Neural crest cell (in vitro differentiated cells): ENCODE measurements around the gene GUCY1A2. TPM values are rescaled to one million over a fixed set of nuclear protein-coding genes. Genes with fewer than 3 reads are reported as not detected.

Source experiments
- DNase-seq: peaks from one replicate; pipeline ENCODE4 v3.0.0; 2021; ENCODE audit warnings: low read depth, mixed read lengths, low spot score
- H3K27ac Mint-ChIP-seq: one replicate; pipeline ENCODE4 v1.8.0; 2021; ENCODE audit warnings: mild to moderate bottlenecking, mixed read lengths; ENCODE audit not compliant: unreplicated experiment
- H3K27me3 Mint-ChIP-seq: 2 replicates; pipeline ENCODE4 v1.8.0; 2021; ENCODE audit warnings: low read depth, mild to moderate bottlenecking, mixed read lengths
- H3K36me3 Mint-ChIP-seq: 2 replicates; pipeline ENCODE4 v1.8.0; 2021; ENCODE audit warnings: low read depth, mild to moderate bottlenecking, mixed read lengths
- H3K4me1 Mint-ChIP-seq: 2 replicates; pipeline ENCODE4 v1.8.0; 2021; ENCODE audit warnings: mixed read lengths
- H3K4me3 Mint-ChIP-seq: one replicate; pipeline ENCODE4 v1.8.0; 2021; ENCODE audit warnings: mild to moderate bottlenecking, mixed read lengths
- H3K9me3 Mint-ChIP-seq: 2 replicates; pipeline ENCODE4 v1.8.0; 2021; ENCODE audit warnings: mixed read lengths
- total RNA-seq: library from RNA; stranded (reverse); gene quantifications from 2 replicates; pipeline ENCODE4 v1.2.1, GENCODE V29; 2021
- TF ChIP-seq, protein P1 (sequence below): fragments of 200-600 bp; sonication (generic); conservative IDR thresholded peaks from 2 replicates; pipeline ENCODE4 v1.5.0; 2021; ENCODE audit warnings: antibody characterized with exemption, mild to moderate bottlenecking

GUCY1A2 gene
- total RNA-seq, 1 donor from 2014 or later = 4.0 TPM

- Mint-ChIP-seq H3K27ac (no peak overlapping the region), H3K27me3 (no peaks in the 10 kb centered on the region), H3K9me3 (peaks cover 3% of the 10 kb centered on the region), H3K4me3 (no peak overlapping the region), H3K4me1 (peaks cover 16% of the 10 kb centered on the region), H3K36me3 (no peaks in the 10 kb centered on the region)
- no peak for DNase-seq
- TF ChIP-seq, protein P1, sequence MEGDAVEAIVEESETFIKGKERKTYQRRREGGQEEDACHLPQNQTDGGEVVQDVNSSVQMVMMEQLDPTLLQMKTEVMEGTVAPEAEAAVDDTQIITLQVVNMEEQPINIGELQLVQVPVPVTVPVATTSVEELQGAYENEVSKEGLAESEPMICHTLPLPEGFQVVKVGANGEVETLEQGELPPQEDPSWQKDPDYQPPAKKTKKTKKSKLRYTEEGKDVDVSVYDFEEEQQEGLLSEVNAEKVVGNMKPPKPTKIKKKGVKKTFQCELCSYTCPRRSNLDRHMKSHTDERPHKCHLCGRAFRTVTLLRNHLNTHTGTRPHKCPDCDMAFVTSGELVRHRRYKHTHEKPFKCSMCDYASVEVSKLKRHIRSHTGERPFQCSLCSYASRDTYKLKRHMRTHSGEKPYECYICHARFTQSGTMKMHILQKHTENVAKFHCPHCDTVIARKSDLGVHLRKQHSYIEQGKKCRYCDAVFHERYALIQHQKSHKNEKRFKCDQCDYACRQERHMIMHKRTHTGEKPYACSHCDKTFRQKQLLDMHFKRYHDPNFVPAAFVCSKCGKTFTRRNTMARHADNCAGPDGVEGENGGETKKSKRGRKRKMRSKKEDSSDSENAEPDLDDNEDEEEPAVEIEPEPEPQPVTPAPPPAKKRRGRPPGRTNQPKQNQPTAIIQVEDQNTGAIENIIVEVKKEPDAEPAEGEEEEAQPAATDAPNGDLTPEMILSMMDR = no peak
Measured at GRCh38 chr11:106961048-106961447, 57.2 kb downstream of the GUCY1A2 start.

DNA sequence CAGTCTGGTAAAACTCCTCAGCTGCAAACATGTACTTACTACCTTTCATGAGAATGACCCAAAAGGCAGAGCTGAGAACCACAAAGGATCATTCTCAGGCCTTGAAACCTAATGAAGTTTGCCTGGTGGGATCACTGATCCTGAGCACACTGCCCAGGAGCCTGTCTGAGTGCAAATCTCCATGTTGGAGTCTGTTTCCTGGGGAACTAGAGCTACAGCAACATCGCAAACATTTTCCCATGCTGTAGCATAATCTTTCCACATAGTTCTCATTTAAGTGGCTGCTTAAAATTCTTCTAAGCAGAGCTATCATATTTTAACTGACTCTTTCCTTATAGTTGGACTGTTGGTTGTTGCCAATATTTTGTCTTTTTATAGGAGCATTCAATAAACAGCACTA is 58.5 kb downstream of the GUCY1A2 start:
- no peaks in the 10 kb centered on the region for H3K27me3 Mint-ChIP-seq

GRCh38 chr11:106959386-106959785 is 58.9 kb downstream of the GUCY1A2 start:
- H3K4me1 Mint-ChIP-seq = peaks cover 16% of the 10 kb centered on the region

More for the DNA sequence above, 58.5 kb downstream of the GUCY1A2 start:
- H3K4me3 Mint-ChIP-seq = no peak overlapping the region
- DNase-seq = no peak
- H3K27ac Mint-ChIP-seq = no peak overlapping the region
- no peaks in the 10 kb centered on the region for H3K36me3 Mint-ChIP-seq
- peaks cover 16% of the 10 kb centered on the region for H3K4me1 Mint-ChIP-seq
- peaks cover 5% of the 10 kb centered on the region for H3K9me3 Mint-ChIP-seq
- TF ChIP-seq, protein P1 = no peak

DNA sequence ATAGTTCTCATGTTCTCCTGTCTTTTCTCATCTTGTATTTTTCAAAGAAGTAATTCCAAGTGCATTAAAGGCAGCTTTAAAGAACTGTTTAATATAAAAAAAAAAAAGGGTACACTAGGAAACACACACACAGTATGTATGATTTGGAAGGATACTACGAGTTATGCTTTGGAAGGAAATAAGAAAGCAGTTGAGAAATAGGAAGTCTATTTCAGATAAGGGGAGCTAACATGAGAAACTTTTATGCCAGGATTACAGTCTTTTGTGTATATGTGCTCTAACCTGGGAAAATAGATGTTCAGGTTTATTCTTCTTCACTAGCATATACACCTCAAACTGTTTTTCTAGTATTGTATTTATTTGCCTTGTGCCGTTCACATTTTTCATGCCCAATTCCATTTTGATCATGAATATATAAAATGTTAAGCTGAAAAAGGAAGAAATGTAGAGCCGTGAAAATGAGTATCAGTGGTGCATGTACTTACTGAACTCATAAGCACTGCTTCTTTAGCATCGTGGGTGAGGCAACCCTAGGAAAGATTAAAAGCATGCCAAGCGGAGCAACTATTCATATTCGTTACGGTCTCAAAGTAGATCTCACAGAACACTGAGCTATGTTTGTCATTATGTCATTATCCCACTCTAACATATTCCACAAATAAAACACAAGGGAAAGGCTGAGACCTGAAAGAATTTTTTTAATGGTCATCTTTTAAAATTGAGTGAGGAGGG is 59.6 kb downstream of the GUCY1A2 start:
- peaks cover 5% of the 10 kb centered on the region for H3K9me3 Mint-ChIP-seq
- peaks cover 16% of the 10 kb centered on the region for H3K4me1 Mint-ChIP-seq
- no peak for DNase-seq
- TF ChIP-seq, protein P1 = no peak
- H3K27me3 Mint-ChIP-seq = no peaks in the 10 kb centered on the region
- H3K27ac Mint-ChIP-seq = no peak overlapping the region
- H3K4me3 Mint-ChIP-seq = no peak overlapping the region
- H3K36me3 Mint-ChIP-seq = no peaks in the 10 kb centered on the region

More at GRCh38 chr11:106959386-106959785, 58.9 kb downstream of the GUCY1A2 start:
- H3K4me3 Mint-ChIP-seq = no peak overlapping the region
- peaks cover 5% of the 10 kb centered on the region for H3K9me3 Mint-ChIP-seq
- TF ChIP-seq, protein P1 = no peak
- no peaks in the 10 kb centered on the region for H3K27me3 Mint-ChIP-seq
- no peaks in the 10 kb centered on the region for H3K36me3 Mint-ChIP-seq
- H3K27ac Mint-ChIP-seq = no peak overlapping the region
- no peak for DNase-seq

DNA sequence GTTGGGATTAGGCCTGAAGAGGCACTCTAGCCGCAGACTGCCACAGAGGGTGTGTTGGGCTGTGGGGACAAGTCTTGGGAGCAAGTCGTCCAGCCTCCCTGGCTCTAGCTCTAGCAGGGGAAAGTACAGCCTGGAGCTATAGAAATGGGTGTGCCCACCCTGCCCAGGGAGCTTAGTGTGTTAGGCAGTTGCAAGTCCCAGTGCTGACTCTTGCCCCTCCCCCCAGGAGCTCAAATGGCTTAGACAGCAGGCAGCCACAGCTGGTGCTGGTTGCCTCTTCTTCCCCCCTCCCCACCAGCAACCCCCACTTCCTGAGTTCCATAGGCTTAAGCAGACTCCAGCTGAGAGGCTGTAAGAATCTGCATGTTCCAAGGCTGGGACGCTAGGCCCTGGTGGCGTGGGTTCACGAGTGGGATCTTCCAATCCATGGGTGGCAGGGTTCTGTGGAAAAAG is 61.2 kb downstream of the GUCY1A2 start:
- TF ChIP-seq, protein P1 = no peak
- Mint-ChIP-seq H3K4me1 (peaks cover 16% of the 10 kb centered on the region), H3K4me3 (no peak overlapping the region), H3K27me3 (no peaks in the 10 kb centered on the region), H3K27ac (no peak overlapping the region), H3K36me3 (no peaks in the 10 kb centered on the region), H3K9me3 (peaks cover 5% of the 10 kb centered on the region)
- DNase-seq = no peak
